Adrenal gland (tissue), 12 donors: ENCODE measurements around the gene GID4. TPM values are rescaled to one million over a fixed set of nuclear protein-coding genes. Genes with fewer than 3 reads are reported as not detected.

Source experiments
- DNase-seq, 7 donors: peaks; one replicate each; pipeline ENCODE4 v3.0.0-alpha.2; 2019 to 2020
- H3K27ac ChIP-seq, 5 donors: fragments of 200-600 bp; sonication (generic) in 4 of 5; 1 replicate in 3 of 5; 2 replicates in 2 of 5; pipeline versions ENCODE4 v1.5.1 to v1.8.0; 2016 to 2020; ENCODE audit warnings: mild to moderate bottlenecking in 1 of 5
- H3K27me3 ChIP-seq: fragments of 200-600 bp; 2 replicates; pipeline ENCODE4 v1.8.0; 2021
- H3K36me3 ChIP-seq, 2 donors: fragments of 200-600 bp; replicated peaks in 1 of 2; 1 replicate in 1 of 2; 2 replicates in 1 of 2; pipeline versions ENCODE4 v1.5.1 to v1.8.0; 2018 to 2022
- H3K4me1 ChIP-seq, 2 donors: fragments of 200-600 bp; replicated peaks in 1 of 2; 1 replicate in 1 of 2; 2 replicates in 1 of 2; pipeline versions ENCODE4 v1.5.1 to v1.8.0; 2018 to 2021
- H3K4me3 ChIP-seq, 4 donors: fragments of 200-600 bp; sonication (generic) in 3 of 4; one replicate each; pipeline ENCODE4 v1.5.1; 2016 to 2018
- H3K9me3 ChIP-seq, 3 donors: fragments of 200-600 bp; sonication (generic) in 1 of 3; replicated peaks in 1 of 3; 1 replicate in 2 of 3; 2 replicates in 1 of 3; pipeline versions ENCODE4 v1.5.1 to v1.8.0; 2016 to 2021
- CTCF ChIP-seq, 6 experiments: fragments of 450-650 bp in 4 of 6; fragments of 200-600 bp in 2 of 6; sonication (generic) in 1 of 6; IDR thresholded peaks; 1 replicate in 5 of 6; 2 replicates in 1 of 6; pipeline versions ENCODE4 v1.5.1 to v1.8.0; 2016 to 2021; ENCODE audit warnings: antibody characterized with exemption in 6 of 6, mild to moderate bottlenecking in 2 of 6, moderate library complexity in 1 of 6
- POLR2A ChIP-seq, 2 donors: fragments of 450-650 bp; IDR thresholded peaks; one replicate each; pipeline ENCODE4 v1.6.1; 2017; ENCODE audit warnings: antibody characterized with exemption in 2 of 2, mild to moderate bottlenecking in 2 of 2, moderate library complexity in 1 of 2
- WGBS, 4 donors: extraction: QIAGEN DNeasy Blood & Tissue Kit in 2 of 4; methylation state at CpG; one replicate each; pipeline versions ENCODE4 v1.1.5 to v1.1.7; 2013 to 2017; 5-methylcytosine and 5-hydroxymethylcytosine counted together
- intact Hi-C, 2 donors: fragments of 100-400 bp; cut with DNase I; formaldehyde crosslinking; loops; one replicate each; pipeline versions ENCODE4 v1.14.1 to v1.15.0; 2022 to 2023
- polyA plus RNA-seq, 3 donors: library from polyadenylated mRNA; stranded (reverse); fragments of 200-250 nt in 2 of 3; fragments of 350-450 nt in 1 of 3; fragmentation: Illumina TruSeq in 1 of 3; extraction: RNeasy Lipid Tissue Mini Kit (QIAGEN cat#74804) in 1 of 3; gene quantifications; one replicate each; pipeline ENCODE4 v1.2.3, GENCODE V29; 2013 to 2014
- total RNA-seq, 9 donors: library from RNA; depleted of rRNA in 4 of 9; stranded (reverse); fragments of >200 nt in 4 of 9; fragments of 120-200 nt in 1 of 9; fragmentation: NEBNext Ultra II Directional in 1 of 9; extraction: Animal tissue kit (Norgen Biotek cat#: 25700) in 1 of 9; gene quantifications; one replicate each; pipeline versions ENCODE4 v1.1.0 to v1.2.4, GENCODE V29; 2013 to 2023
- donor health status: healthy with polysubstance abuse.
- donor health status: Bipolar disorder and iron deficiency.
- donor health status: DM: yes; HTN: yes; CAD: no.
- donor health status: DM: no; HTN: no; CAD: no.
- donor health status: DM: no; HTN: no; CAD: no.
- donor health status: DM: yes; HTN: yes; CAD: no.

The GID4 gene
- total and polyA plus RNA-seq, 12 donors = 4.2 to 16.7 (median 9.7) TPM

- no peak overlapping the region for H3K27ac ChIP-seq
- H3K9me3 ChIP-seq = no peaks in the 10 kb centered on the region
- TF ChIP-seq CTCF (IDR thresholded peaks at IDR 0.05) (no peak), POLR2A (IDR thresholded peaks at IDR 0.05) (no peak)
- H3K4me3 ChIP-seq = no peak overlapping the region
- no peaks in the 10 kb centered on the region for H3K4me1 ChIP-seq
- 81 to 97% (median 92%) methylated on average over 4 to 5 of the region's 5 CpGs for WGBS, 4 donors
- H3K27me3 ChIP-seq = no peaks in the 10 kb centered on the region
- intact Hi-C loops = no loop called here
- no peak for DNase-seq
- no peaks in the 10 kb centered on the region for H3K36me3 ChIP-seq
These were observed 76.9 kb downstream of the GID4 start for GRCh38 chr17:18116078-18116477.

GRCh38 chr17:18117533-18117932 lies 78.3 kb downstream of the GID4 start:
- intact Hi-C loops = no loop called here
- TF ChIP-seq POLR2A (IDR thresholded peaks at IDR 0.05) = no peak
- TF ChIP-seq CTCF (IDR thresholded peaks at IDR 0.05) = no peak

More at GRCh38 chr17:18117533-18117932, 78.3 kb downstream of the GID4 start:
- no peak for DNase-seq
- 100% methylated on average over 1 of the region's 1 CpG for WGBS, 4 donors
- no peaks in the 10 kb centered on the region for H3K9me3 ChIP-seq
- no peak overlapping the region for H3K4me3 ChIP-seq
- no peaks in the 10 kb centered on the region for H3K36me3 ChIP-seq
- H3K4me1 ChIP-seq = no peaks in the 10 kb centered on the region
- H3K27ac ChIP-seq = no peak overlapping the region
- H3K27me3 ChIP-seq = no peaks in the 10 kb centered on the region

Other genes with a start within 250 kb of the GID4 start
- 100 to 1,000 TPM in 8 of 9 donors, 10 to 100 TPM in 1; 48.2 to 850 (median 582) TPM for gene SREBF1, start 202.4 kb upstream of the GID4 start, total RNA-seq
- gene SREBF1, start 202.4 kb upstream of the GID4 start, polyA plus RNA-seq = 100 to 1,000 TPM; 298 to 818 (median 483) TPM
- 100 to 1,000 TPM in 1 of 9 donors, 10 to 100 TPM in 8; 29.6 to 437 (median 76.6) TPM for gene TOM1L2, start 67.0 kb upstream of the GID4 start, total RNA-seq
- gene TOM1L2, start 67.0 kb upstream of the GID4 start, polyA plus RNA-seq = 10 to 100 TPM; 41.6 to 64.8 (median 46.5) TPM
- gene DRC3, start 66.5 kb upstream of the GID4 start, total RNA-seq = 1 to 10 TPM in 7 of 9 donors, under 1 TPM in 2; 0.17 to 9.1 (median 2.9) TPM
- gene DRC3, start 66.5 kb upstream of the GID4 start, polyA plus RNA-seq = 10 to 100 TPM in 1 of 3 donors, 1 to 10 TPM in 2; 3.2 to 21.3 (median 7.9) TPM
- gene ATPAF2, start 240 bp upstream of the GID4 start, total RNA-seq = 10 to 100 TPM; 32.5 to 68.6 (median 39.5) TPM
- gene ATPAF2, start 240 bp upstream of the GID4 start, polyA plus RNA-seq = 10 to 100 TPM; 48.9 to 57.8 (median 51.2) TPM
- 10 to 100 TPM; 34.9 to 81.4 (median 41.2) TPM for gene DRG2, start 48.5 kb downstream of the GID4 start, total RNA-seq
- 10 to 100 TPM; 17.1 to 97.1 (median 69.0) TPM for gene DRG2, start 48.5 kb downstream of the GID4 start, polyA plus RNA-seq
- gene MYO15A, start 69.3 kb downstream of the GID4 start, total RNA-seq = 1 to 10 TPM in 1 of 9 donors, under 1 TPM in 6, not detected in 2; 0.44 to 1.0 (median 0.84) TPM
- gene MYO15A, start 69.3 kb downstream of the GID4 start, polyA plus RNA-seq = 1 to 10 TPM in 2 of 3 donors, under 1 TPM in 1; 0.57 to 3.5 (median 2.2) TPM
- gene ALKBH5, start 144.4 kb downstream of the GID4 start, total RNA-seq = 100 to 1,000 TPM in 8 of 9 donors, 10 to 100 TPM in 1; 52.2 to 154 (median 140) TPM
- 100 to 1,000 TPM in 1 of 3 donors, 10 to 100 TPM in 2; 28.4 to 118 (median 33.8) TPM for gene ALKBH5, start 144.4 kb downstream of the GID4 start, polyA plus RNA-seq
- 10 to 100 TPM; 14.5 to 65.1 (median 44.3) TPM for gene LLGL1, start 186.2 kb downstream of the GID4 start, total RNA-seq
- gene LLGL1, start 186.2 kb downstream of the GID4 start, polyA plus RNA-seq = 10 to 100 TPM in 1 of 3 donors, 1 to 10 TPM in 2; 4.1 to 27.8 (median 8.9) TPM
- gene FLII, start 219.3 kb downstream of the GID4 start, total RNA-seq = 100 to 1,000 TPM; 150 to 331 (median 295) TPM
- 100 to 1,000 TPM; 276 to 652 (median 461) TPM for gene FLII, start 219.3 kb downstream of the GID4 start, polyA plus RNA-seq
- 10 to 100 TPM; 16.4 to 46.6 (median 27.9) TPM for gene MIEF2, start 221.3 kb downstream of the GID4 start, total RNA-seq
- gene MIEF2, start 221.3 kb downstream of the GID4 start, polyA plus RNA-seq = 10 to 100 TPM in 1 of 3 donors, 1 to 10 TPM in 2; 4.1 to 10.7 (median 9.5) TPM